Measurements from ENCODE around the gene TRIO.

The TRIO gene

GRCh38 chr5:14295610-14296009 lies 152.5 kb downstream of the TRIO start:
- no peak for DNase-seq (ENCODE audit: low read depth in 2 of 2)

- DNase-seq (ENCODE audit: low read depth in 2 of 2), result no peak
Observed at GRCh38 chr5:14296533-14297331, 153.6 kb downstream of the TRIO start.

DNA sequence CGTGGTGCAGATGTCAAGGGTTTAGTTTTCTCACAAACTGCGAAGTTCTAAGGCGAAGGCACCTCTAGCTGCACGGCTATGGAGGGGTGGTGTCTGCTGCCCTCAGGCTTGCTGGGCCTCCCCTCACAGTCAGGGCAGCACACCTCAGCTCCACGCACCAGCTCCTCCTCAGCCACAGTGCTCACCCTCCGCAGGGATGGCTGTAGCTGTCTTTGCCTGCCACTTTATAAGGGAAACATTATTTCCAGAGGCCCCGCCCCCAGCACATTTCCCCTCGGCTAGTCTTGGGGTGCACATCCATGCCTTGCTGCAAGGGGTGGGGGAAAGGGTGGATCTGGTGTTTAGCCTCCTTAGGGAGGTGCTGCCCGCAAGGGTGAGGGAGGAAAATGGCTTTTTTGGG lies 154.6 kb downstream of the TRIO start:
- no peak for DNase-seq (ENCODE audit: low read depth in 2 of 2)

GRCh38 chr5:14298126-14298847 lies 155.1 kb downstream of the TRIO start:
- peak; percentile 24 to 35 for DNase-seq (ENCODE audit: low read depth in 2 of 2)

GRCh38 chr5:14299666-14300065 lies 156.5 kb downstream of the TRIO start:
- no peak for DNase-seq (ENCODE audit: low read depth in 2 of 2)

DNA sequence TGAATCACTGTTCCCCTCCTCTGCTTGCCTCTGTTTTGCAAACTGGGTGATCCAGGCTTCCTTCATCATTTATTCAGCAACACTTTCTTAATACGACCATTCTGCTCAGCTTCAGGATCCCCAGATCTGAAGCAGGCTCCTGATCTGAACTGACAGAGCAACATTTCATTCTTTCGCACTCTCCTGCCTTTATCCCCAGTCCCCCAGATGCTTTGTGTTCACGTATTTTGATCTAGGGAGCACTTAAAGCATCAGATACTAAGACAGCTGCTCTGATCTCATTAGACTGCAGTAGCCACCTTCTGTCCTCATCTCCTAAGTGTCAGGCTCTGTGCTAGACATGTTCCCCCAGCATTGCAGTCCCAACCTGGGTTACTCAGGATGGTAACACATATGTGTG lies 158.0 kb downstream of the TRIO start:
- no peak for DNase-seq (ENCODE audit: low read depth in 2 of 2)

- DNase-seq (ENCODE audit: low read depth in 2 of 2), result no peak
Observed at GRCh38 chr5:14302330-14302729, 159.2 kb downstream of the TRIO start.

DNA sequence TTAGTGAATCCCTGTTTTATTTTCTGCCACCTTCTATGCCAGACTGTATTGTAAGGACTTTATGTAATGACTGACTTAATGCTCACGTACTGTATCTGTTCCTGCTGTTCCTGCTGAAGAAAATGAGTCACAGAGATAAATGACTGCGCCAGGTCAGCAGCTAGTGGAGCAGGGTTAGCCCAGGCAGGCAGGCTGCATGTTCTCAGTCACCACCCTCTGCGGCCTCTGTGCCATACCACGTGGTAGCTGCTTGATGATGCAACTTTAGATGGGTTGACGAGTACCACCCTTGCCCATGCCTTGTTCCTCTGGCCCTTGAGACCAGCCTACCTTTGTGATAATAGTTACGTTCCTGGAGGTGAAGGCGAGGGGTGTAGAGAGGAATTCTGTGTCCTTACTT lies 161.9 kb downstream of the TRIO start:
- peak in 1 of 2 experiments; percentile 8 for DNase-seq (ENCODE audit: low read depth in 2 of 2)

GRCh38 chr5:14306329-14306815 lies 163.2 kb downstream of the TRIO start:
- no peak for DNase-seq (ENCODE audit: low read depth in 2 of 2)

DNA sequence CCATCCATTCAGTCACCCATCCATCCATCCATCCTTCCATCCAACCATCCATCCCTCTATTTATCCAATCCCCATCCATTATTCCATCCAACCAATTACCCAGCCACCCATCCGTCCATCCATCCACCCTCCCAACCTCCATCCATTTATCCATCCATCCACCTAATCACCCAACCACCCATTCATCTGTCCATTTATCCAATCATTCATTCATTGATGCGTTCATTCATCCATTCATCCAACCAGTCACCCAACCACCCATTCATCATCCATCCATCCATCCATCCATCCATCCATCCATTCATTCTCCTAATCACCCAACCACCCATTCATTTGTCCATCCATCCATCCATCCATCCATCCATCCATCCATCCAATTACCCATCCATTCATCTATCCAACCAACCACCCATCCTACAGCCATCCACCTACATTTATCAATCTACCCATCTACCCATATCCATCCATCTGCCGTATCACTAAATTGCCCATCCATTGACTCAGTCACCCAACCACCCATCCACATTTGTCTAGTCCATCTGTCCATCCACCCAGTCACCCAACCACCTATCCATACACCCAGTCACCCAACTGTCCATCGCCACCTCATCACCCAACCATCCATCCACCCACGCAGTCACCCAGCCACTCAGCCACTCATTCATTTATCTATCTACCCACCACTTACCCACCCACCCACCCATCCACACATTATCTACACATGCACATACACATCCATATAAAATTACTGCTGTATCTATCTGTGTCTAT lies 165.4 kb downstream of the TRIO start:
- no peak for DNase-seq (ENCODE audit: low read depth in 2 of 2)

DNA sequence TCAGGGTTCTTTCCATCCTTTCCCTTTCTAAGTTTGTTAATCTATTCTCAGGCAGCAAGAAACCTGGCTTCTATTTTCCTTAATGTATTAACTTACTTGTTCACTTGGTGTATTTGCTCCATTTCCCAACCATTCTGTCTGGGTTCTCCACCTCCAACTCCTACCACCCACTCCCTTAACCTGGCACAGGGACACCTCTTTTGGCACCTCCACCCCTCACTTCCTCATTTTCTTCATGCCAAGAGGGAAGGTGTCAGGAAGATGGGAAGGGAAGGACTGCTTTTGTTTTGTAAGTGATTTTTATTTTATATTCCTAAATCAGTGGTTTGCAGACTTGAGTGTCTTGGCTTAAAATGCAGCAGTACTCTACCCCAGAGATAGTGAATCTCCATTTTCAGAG lies 166.1 kb downstream of the TRIO start:
- no peak for DNase-seq (ENCODE audit: low read depth in 2 of 2)

DNA sequence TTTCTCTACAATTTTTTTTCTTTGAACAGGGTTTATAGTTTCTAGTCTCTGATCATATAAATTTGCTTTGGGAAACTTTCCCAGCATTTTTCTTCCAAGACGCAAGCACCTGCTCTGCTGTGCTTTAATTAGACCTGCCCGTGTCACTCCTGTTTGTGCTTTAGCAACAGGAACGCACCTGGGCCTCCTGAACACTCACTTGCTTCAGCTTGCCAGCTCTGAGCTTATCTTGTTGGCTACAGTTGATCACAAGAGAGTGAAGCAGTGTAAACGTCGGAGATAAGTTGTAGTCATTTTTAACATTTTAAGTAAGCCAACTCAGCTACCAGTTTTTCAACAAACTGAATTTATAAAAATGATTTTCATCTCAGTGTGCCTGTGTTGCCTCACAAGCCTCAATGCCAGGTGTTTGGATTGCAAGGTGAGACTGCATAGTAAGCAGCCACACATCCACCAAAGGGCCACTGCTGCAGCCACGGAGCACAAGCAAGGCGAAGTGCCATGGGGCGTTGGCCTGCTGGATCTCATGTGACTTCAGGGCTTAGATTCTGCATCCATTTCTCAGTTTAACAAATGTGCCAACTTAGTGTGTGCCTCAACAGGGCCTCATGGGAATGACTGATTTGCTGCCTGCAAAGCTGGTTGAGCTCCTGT lies 166.9 kb downstream of the TRIO start:
- DNase-seq (ENCODE audit: low read depth in 2 of 2), result no peak

- no peak for DNase-seq (ENCODE audit: low read depth in 2 of 2)
Observed at GRCh38 chr5:14310901-14311300, 167.8 kb downstream of the TRIO start.

GRCh38 chr5:14313986-14314690 lies 171.0 kb downstream of the TRIO start:
- DNase-seq (ENCODE audit: low read depth in 2 of 2), result no peak

DNA sequence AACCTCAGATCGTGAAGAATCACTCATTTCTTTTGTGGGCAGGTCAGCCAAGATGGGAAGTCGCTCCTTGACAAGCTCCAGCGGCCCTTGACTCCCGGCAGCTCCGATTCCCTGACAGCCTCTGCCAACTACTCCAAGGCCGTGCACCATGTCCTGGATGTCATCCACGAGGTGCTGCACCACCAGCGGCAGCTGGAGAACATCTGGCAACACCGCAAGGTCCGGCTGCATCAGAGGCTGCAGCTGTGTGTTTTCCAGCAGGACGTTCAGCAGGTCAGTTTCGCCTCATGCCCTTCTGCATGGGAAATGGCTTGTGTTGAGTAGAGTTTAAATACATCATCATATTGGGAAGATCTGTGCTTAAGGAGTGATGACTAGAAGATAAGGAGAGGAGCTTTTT lies 173.3 kb downstream of the TRIO start:
- no peak for DNase-seq (ENCODE audit: low read depth in 2 of 2)

DNA sequence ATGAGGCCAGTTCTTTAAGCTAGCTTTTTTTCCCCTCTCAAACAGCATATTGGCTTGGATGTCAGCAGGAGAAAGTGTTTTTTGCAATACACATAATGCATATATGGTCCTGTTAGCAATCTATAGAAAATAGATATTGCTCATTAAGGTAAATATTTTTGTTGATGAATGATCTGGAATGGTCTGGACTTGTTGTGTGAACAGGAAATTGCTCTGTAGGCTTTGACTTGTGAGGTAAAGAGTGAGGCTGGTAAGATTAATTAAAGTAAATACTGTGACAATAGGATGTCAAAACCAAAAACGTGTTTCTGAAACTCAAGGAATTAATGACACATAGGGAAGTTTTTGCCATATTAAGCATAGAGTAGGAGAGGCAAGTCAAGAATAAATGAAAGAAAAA lies 176.0 kb downstream of the TRIO start:
- DNase-seq (ENCODE audit: low read depth in 2 of 2), result no peak

- no peak for DNase-seq (ENCODE audit: low read depth in 2 of 2)
Observed at GRCh38 chr5:14321936-14322335, 178.8 kb downstream of the TRIO start.

DNA sequence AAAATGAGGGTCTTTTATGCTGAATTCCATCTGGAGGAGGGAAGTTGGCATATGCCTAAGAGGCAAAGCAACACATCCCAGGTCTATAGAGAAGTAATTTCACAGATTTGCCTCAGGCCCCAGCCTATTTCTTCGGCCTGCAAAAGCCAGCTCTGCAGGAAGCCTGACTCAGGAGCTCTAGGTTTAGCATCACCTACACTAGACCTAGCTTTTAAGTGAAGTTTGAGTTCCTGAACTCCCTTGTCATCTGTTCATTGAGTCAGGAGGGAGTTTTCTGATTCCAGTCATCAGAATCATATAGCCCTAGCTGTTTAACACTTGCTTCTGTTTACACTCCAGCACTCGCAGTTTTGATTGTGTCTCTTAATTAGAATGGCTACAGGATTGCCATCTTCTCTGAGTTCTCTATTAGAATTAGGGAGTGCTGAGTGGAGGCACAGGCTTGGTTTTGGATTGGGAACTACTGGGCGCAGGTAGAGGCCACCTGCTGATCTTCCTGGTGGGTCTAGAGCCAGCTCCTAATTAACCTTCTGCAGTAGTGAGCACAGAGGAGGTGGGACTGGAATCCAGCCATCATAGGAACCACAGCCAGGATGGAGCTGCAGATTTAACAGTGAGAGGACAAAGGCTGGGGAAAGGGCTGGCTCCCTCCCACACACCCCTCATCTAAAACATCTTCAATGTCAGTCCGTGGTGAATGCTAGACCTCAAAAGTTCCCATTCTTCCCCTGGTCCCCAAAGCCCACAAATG lies 179.5 kb downstream of the TRIO start:
- no peak for DNase-seq (ENCODE audit: low read depth in 2 of 2)

- DNase-seq (ENCODE audit: low read depth in 2 of 2), result no peak
Observed at GRCh38 chr5:14323466-14323865, 180.3 kb downstream of the TRIO start.

- no peak for DNase-seq (ENCODE audit: low read depth in 2 of 2)
Observed at GRCh38 chr5:14325369-14325768, 182.2 kb downstream of the TRIO start.

Measured in fibroblast of skin of left quadriceps (primary cell).